DOHH2 (cell line): ENCODE data around the gene ZSWIM5.
"Not testable (repeated sequence)": the region's sequence is repeated elsewhere in the genome, so short reads cannot be mapped to it uniquely, and the experiment has no call there.

ENCODE experiments used
- H3F3A ChIP-seq: fragments of 200-600 bp; sonication (generic), shearing (Covaris generic); 2 replicates; pipeline ENCODE4 v1.6.0; 2016; ENCODE audit warnings: antibody characterized with exemption, mild to moderate bottlenecking; ENCODE audit not compliant: control insufficient read depth, insufficient read depth
- H3K27ac ChIP-seq: fragments of 200-600 bp; sonication (generic); 2 replicates; pipeline ENCODE4 v1.5.1; 2014; ENCODE audit warnings: low read depth, mild to moderate bottlenecking, low read length, moderate library complexity
- H3K27me3 ChIP-seq: fragments of 200-600 bp; sonication (generic); 2 replicates; pipeline ENCODE4 v1.6.1; 2014; ENCODE audit warnings: mild to moderate bottlenecking, low read length, mixed read lengths; ENCODE audit not compliant: control insufficient read depth
- H3K36me3 ChIP-seq: fragments of 200-600 bp; sonication (generic); 2 replicates; pipeline ENCODE4 v1.6.1; 2014; ENCODE audit warnings: mild to moderate bottlenecking, low read length, moderate library complexity, mixed read lengths; ENCODE audit not compliant: control insufficient read depth
- H3K4me1 ChIP-seq: fragments of 200-600 bp; sonication (generic); 2 replicates; pipeline ENCODE4 v1.6.1; 2014; ENCODE audit warnings: mild to moderate bottlenecking, low read length, mixed read lengths; ENCODE audit not compliant: control insufficient read depth
- H3K4me2 ChIP-seq: fragments of 200-600 bp; sonication (generic); 2 replicates; pipeline ENCODE4 v1.6.0; 2014; ENCODE audit warnings: mild to moderate bottlenecking, low read length, moderate library complexity
- H3K4me3 ChIP-seq: fragments of 200-600 bp; sonication (generic); 2 replicates; pipeline ENCODE4 v1.5.1; 2014; ENCODE audit warnings: mild to moderate bottlenecking, low read length, mixed read lengths
- H3K79me2 ChIP-seq: fragments of 200-600 bp; sonication (generic); 2 replicates; pipeline ENCODE4 v1.6.1; 2014; ENCODE audit warnings: mild to moderate bottlenecking, low read length, mixed read lengths; ENCODE audit not compliant: control insufficient read depth
- H3K9me2 ChIP-seq: fragments of 200-600 bp; sonication (generic); replicated peaks from 2 replicates; pipeline ENCODE4 v1.6.1; 2014; ENCODE audit warnings: mild to moderate bottlenecking, low read length, mixed read lengths; ENCODE audit not compliant: control insufficient read depth
- H3K9me3 ChIP-seq: fragments of 200-600 bp; sonication (generic); 2 replicates; pipeline ENCODE4 v1.6.1; 2014; ENCODE audit warnings: antibody characterized with exemption, low read length, mixed read lengths; ENCODE audit not compliant: control insufficient read depth, insufficient read depth
- H4K20me1 ChIP-seq: fragments of 200-600 bp; sonication (generic); 2 replicates; pipeline ENCODE4 v1.6.0; 2014; ENCODE audit warnings: low read depth, mild to moderate bottlenecking, antibody characterized with exemption, low read length, moderate library complexity; ENCODE audit not compliant: control insufficient read depth, insufficient read depth
- EZH2phosphoT487 ChIP-seq: fragments of 200-600 bp; sonication (generic); IDR thresholded peaks from 2 replicates; pipeline ENCODE4 v1.6.1; 2017; ENCODE audit warnings: borderline replicate concordance, mild to moderate bottlenecking, antibody characterized with exemption, low read length, moderate library complexity, mixed read lengths
- TF ChIP-seq, protein P1 (sequence below): fragments of 200-600 bp; sonication (generic); IDR thresholded peaks from one replicate; pipeline ENCODE4 v1.5.1; 2014; ENCODE audit warnings: antibody characterized with exemption, mild to moderate bottlenecking, low read depth, low read length; ENCODE audit not compliant: poor library complexity, severe bottlenecking

Gene ZSWIM5

DNA sequence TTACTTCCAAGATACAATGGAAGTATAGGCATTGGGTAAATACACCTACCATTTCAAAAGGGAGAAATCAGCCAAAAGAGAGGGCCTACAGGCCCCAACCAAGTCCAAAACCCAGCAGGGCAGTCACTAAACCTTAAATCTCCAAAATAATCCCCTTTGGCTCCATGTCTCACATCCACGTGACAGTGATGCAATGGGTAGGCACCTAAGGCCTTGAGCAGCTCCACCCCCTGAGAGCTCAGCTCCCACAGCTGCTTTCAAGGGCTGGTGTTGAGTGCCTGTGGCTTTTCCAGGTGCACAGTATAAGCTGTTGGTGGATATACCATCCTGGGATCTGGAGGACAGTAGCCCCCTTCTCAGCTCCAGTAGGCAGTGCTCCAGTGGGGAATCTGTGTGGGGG, 121.8 kb downstream of the ZSWIM5 start:
- no peaks in the 10 kb centered on the region for H3K9me2 ChIP-seq
- no peak overlapping the region for H3K4me2 ChIP-seq
- H4K20me1 ChIP-seq: no peaks in the 10 kb centered on the region
- no peaks in the 10 kb centered on the region for H3K4me1 ChIP-seq
- no peaks in the 10 kb centered on the region for H3F3A ChIP-seq
- no peak overlapping the region for H3K27ac ChIP-seq
- no peaks in the 10 kb centered on the region for H3K79me2 ChIP-seq
- no peaks in the 10 kb centered on the region for H3K9me3 ChIP-seq
- no peak for TF ChIP-seq EZH2phosphoT487
- TF ChIP-seq, protein P1, sequence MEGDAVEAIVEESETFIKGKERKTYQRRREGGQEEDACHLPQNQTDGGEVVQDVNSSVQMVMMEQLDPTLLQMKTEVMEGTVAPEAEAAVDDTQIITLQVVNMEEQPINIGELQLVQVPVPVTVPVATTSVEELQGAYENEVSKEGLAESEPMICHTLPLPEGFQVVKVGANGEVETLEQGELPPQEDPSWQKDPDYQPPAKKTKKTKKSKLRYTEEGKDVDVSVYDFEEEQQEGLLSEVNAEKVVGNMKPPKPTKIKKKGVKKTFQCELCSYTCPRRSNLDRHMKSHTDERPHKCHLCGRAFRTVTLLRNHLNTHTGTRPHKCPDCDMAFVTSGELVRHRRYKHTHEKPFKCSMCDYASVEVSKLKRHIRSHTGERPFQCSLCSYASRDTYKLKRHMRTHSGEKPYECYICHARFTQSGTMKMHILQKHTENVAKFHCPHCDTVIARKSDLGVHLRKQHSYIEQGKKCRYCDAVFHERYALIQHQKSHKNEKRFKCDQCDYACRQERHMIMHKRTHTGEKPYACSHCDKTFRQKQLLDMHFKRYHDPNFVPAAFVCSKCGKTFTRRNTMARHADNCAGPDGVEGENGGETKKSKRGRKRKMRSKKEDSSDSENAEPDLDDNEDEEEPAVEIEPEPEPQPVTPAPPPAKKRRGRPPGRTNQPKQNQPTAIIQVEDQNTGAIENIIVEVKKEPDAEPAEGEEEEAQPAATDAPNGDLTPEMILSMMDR: no peak
- no peaks in the 10 kb centered on the region; the same call in 1 of the 2 replicates for H3K27me3 ChIP-seq
- H3K4me3 ChIP-seq: no peak overlapping the region
- no peaks in the 10 kb centered on the region for H3K36me3 ChIP-seq

DNA sequence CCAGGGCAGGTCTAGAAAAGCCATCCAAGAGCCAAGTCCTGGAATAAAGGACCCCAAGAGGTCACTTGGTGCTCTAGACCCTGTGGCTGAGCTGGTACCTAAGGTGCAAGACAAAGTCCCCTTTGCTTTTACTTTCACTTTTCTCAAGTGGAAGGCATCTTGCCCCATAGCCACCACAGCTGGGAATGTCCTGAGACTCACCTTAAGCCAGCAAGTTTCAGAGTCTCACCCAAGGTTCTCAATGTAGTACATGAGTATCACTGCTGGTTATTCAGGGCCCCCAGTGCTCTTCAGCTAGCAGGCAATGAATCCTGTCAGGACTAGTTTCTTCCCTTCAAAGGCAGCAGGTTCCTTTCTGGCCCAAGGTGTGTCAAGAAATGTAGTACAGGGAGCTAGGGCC, 126.9 kb downstream of the ZSWIM5 start:
- H3K9me3 ChIP-seq: no peaks in the 10 kb centered on the region
- no peak overlapping the region for H3K27ac ChIP-seq
- H4K20me1 ChIP-seq: no peaks in the 10 kb centered on the region
- H3F3A ChIP-seq: no peaks in the 10 kb centered on the region
- no peak overlapping the region for H3K4me2 ChIP-seq
- H3K4me3 ChIP-seq: no peak overlapping the region
- H3K27me3 ChIP-seq: peaks cover 2% of the 10 kb centered on the region; the same call in 1 of the 2 replicates
- H3K36me3 ChIP-seq: no peaks in the 10 kb centered on the region
- H3K79me2 ChIP-seq: no peaks in the 10 kb centered on the region
- H3K4me1 ChIP-seq: no peaks in the 10 kb centered on the region
- H3K9me2 ChIP-seq: no peaks in the 10 kb centered on the region
- TF ChIP-seq EZH2phosphoT487: no peak
- TF ChIP-seq, protein P1: no peak

DNA sequence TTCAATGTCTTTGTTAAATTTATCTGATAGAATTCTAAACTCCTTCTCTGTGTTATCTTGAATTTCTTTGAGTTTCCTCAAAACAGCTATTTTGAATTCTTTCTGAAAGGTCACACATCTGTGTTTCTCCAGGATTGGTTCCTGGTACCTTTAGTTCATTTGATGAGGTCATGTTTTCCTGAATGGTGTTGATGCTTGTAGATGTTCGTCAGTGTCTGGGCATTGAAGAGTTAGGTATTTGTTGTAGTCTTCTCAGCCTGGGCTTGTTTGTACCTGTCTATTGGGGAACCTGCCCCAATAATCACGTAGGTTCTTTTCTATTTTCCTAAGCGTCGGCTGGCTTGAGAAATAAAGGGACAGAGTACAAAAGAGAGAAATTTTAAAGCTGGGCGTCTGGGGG, 129.4 kb downstream of the ZSWIM5 start:
- H3F3A ChIP-seq, H3K4me1 ChIP-seq, H3K79me2 ChIP-seq, H3K36me3 ChIP-seq, H3K4me2 ChIP-seq, H3K27ac ChIP-seq, H3K9me2 ChIP-seq, H3K9me3 ChIP-seq, H3K27me3 ChIP-seq, H4K20me1 ChIP-seq, H3K4me3 ChIP-seq: not testable (repeated sequence)

DNA sequence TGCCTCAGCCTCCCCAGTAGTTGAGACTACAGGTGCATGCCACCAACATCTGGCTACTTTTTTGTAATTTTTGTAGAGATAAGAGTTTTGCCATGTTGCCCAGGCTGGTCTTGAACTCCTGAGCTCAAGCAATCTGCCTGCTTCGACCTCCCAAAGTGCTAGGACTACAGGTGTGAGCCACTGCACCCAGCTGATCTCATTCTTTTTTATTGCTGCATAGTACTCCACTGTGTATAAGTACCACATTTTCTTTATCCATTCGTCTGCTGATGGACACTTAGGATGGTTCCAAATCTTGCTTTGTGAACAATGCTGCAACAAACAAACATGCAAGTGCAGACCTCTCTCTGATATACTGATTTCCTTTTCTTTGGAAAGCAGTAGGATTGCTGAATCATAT, 134.8 kb downstream of the ZSWIM5 start:
- Histone ChIP-seq H3K27me3 (peaks cover 2% of the 10 kb centered on the region; the same call in 1 of the 2 replicates), H3K9me2 (no peaks in the 10 kb centered on the region), H3K4me2 (no peak overlapping the region), H3K36me3 (no peaks in the 10 kb centered on the region), H3K4me3 (no peak overlapping the region), H3F3A (no peaks in the 10 kb centered on the region), H3K79me2 (no peaks in the 10 kb centered on the region), H3K4me1 (no peaks in the 10 kb centered on the region), H3K27ac (no peak overlapping the region), H4K20me1 (no peaks in the 10 kb centered on the region), H3K9me3 (0 out of 2 replicates have a peak, but pooled peaks cover 3% of the 10 kb centered on the region)
- TF ChIP-seq, protein P1: no peak
